DOHH2 (cell line): ENCODE data around the gene LDLRAD4.

ENCODE experiments used
- H3F3A ChIP-seq: fragments of 200-600 bp; sonication (generic), shearing (Covaris generic); 2 replicates; pipeline ENCODE4 v1.6.0; 2016; ENCODE audit warnings: antibody characterized with exemption, mild to moderate bottlenecking; ENCODE audit not compliant: control insufficient read depth, insufficient read depth
- H3K27ac ChIP-seq: fragments of 200-600 bp; sonication (generic); 2 replicates; pipeline ENCODE4 v1.5.1; 2014; ENCODE audit warnings: low read depth, mild to moderate bottlenecking, low read length, moderate library complexity
- H3K27me3 ChIP-seq: fragments of 200-600 bp; sonication (generic); 2 replicates; pipeline ENCODE4 v1.6.1; 2014; ENCODE audit warnings: mild to moderate bottlenecking, low read length, mixed read lengths; ENCODE audit not compliant: control insufficient read depth
- H3K36me3 ChIP-seq: fragments of 200-600 bp; sonication (generic); 2 replicates; pipeline ENCODE4 v1.6.1; 2014; ENCODE audit warnings: mild to moderate bottlenecking, low read length, moderate library complexity, mixed read lengths; ENCODE audit not compliant: control insufficient read depth
- H3K4me1 ChIP-seq: fragments of 200-600 bp; sonication (generic); 2 replicates; pipeline ENCODE4 v1.6.1; 2014; ENCODE audit warnings: mild to moderate bottlenecking, low read length, mixed read lengths; ENCODE audit not compliant: control insufficient read depth
- H3K4me2 ChIP-seq: fragments of 200-600 bp; sonication (generic); 2 replicates; pipeline ENCODE4 v1.6.0; 2014; ENCODE audit warnings: mild to moderate bottlenecking, low read length, moderate library complexity
- H3K4me3 ChIP-seq: fragments of 200-600 bp; sonication (generic); 2 replicates; pipeline ENCODE4 v1.5.1; 2014; ENCODE audit warnings: mild to moderate bottlenecking, low read length, mixed read lengths
- H3K79me2 ChIP-seq: fragments of 200-600 bp; sonication (generic); 2 replicates; pipeline ENCODE4 v1.6.1; 2014; ENCODE audit warnings: mild to moderate bottlenecking, low read length, mixed read lengths; ENCODE audit not compliant: control insufficient read depth
- H3K9me2 ChIP-seq: fragments of 200-600 bp; sonication (generic); replicated peaks from 2 replicates; pipeline ENCODE4 v1.6.1; 2014; ENCODE audit warnings: mild to moderate bottlenecking, low read length, mixed read lengths; ENCODE audit not compliant: control insufficient read depth
- H3K9me3 ChIP-seq: fragments of 200-600 bp; sonication (generic); 2 replicates; pipeline ENCODE4 v1.6.1; 2014; ENCODE audit warnings: antibody characterized with exemption, low read length, mixed read lengths; ENCODE audit not compliant: control insufficient read depth, insufficient read depth
- H4K20me1 ChIP-seq: fragments of 200-600 bp; sonication (generic); 2 replicates; pipeline ENCODE4 v1.6.0; 2014; ENCODE audit warnings: low read depth, mild to moderate bottlenecking, antibody characterized with exemption, low read length, moderate library complexity; ENCODE audit not compliant: control insufficient read depth, insufficient read depth
- CTCF ChIP-seq: fragments of 200-600 bp; sonication (generic); IDR thresholded peaks from one replicate; pipeline ENCODE4 v1.5.1; 2014; ENCODE audit warnings: antibody characterized with exemption, mild to moderate bottlenecking, low read depth, low read length; ENCODE audit not compliant: poor library complexity, severe bottlenecking
- EZH2phosphoT487 ChIP-seq: fragments of 200-600 bp; sonication (generic); IDR thresholded peaks from 2 replicates; pipeline ENCODE4 v1.6.1; 2017; ENCODE audit warnings: borderline replicate concordance, mild to moderate bottlenecking, antibody characterized with exemption, low read length, moderate library complexity, mixed read lengths

Gene LDLRAD4

GRCh38 chr18:13416848-13417247 is 198.3 kb downstream of the LDLRAD4 start:
- Histone ChIP-seq H3K27ac (no peak overlapping the region), H3K27me3 (no peaks in the 10 kb centered on the region), H3K4me3 (no peak overlapping the region), H3F3A (no peaks in the 10 kb centered on the region), H3K9me2 (no peaks in the 10 kb centered on the region), H3K9me3 (no peaks in the 10 kb centered on the region; the same call in 1 of the 2 replicates), H3K4me2 (no peak overlapping the region), H3K79me2 (no peaks in the 10 kb centered on the region), H3K36me3 (no peaks in the 10 kb centered on the region), H4K20me1 (no peaks in the 10 kb centered on the region), H3K4me1 (no peaks in the 10 kb centered on the region)
- no peak for TF ChIP-seq EZH2phosphoT487
- no peak for TF ChIP-seq CTCF

GRCh38 chr18:13418013-13418710 is 199.6 kb downstream of the LDLRAD4 start:
- Histone ChIP-seq H3K4me3 (no peak overlapping the region), H3K4me2 (no peak overlapping the region), H4K20me1 (no peaks in the 10 kb centered on the region), H3K4me1 (no peaks in the 10 kb centered on the region), H3K27ac (no peak overlapping the region), H3K9me2 (no peaks in the 10 kb centered on the region), H3K9me3 (no peaks in the 10 kb centered on the region), H3K79me2 (no peaks in the 10 kb centered on the region), H3K36me3 (no peaks in the 10 kb centered on the region), H3K27me3 (no peaks in the 10 kb centered on the region), H3F3A (no peaks in the 10 kb centered on the region)
- TF ChIP-seq CTCF = no peak
- TF ChIP-seq EZH2phosphoT487 = no peak

GRCh38 chr18:13420969-13421686 is 202.6 kb downstream of the LDLRAD4 start:
- Histone ChIP-seq H3K27ac (no peak overlapping the region), H3K4me1 (no peaks in the 10 kb centered on the region), H3K79me2 (no peaks in the 10 kb centered on the region), H3K27me3 (0 out of 2 replicates have a peak, but pooled peaks cover 2% of the 10 kb centered on the region), H4K20me1 (no peaks in the 10 kb centered on the region), H3F3A (no peaks in the 10 kb centered on the region), H3K4me3 (no peak overlapping the region), H3K9me3 (no peaks in the 10 kb centered on the region), H3K36me3 (no peaks in the 10 kb centered on the region), H3K9me2 (no peaks in the 10 kb centered on the region), H3K4me2 (no peak overlapping the region)
- TF ChIP-seq EZH2phosphoT487 = no peak
- no peak for TF ChIP-seq CTCF
